HG03460 (cell line): ENCODE results near the gene KIAA0825.
"Not testable (repeated sequence)": the region's sequence is repeated elsewhere in the genome, so short reads cannot be mapped to it uniquely, and the experiment has no call there.

Experiments
- ATAC-seq: cut with Tn5 transposase; IDR thresholded peaks from one replicate; pipeline ENCODE4 v1.9.1; 2021; ENCODE audit not compliant: unreplicated experiment

KIAA0825 gene

GRCh38 chr5:94388773-94389514 is 229.5 kb downstream of the KIAA0825 start:
- ATAC-seq, result no peak

- ATAC-seq, result no peak
Observed at GRCh38 chr5:94385767-94386166, 232.6 kb downstream of the KIAA0825 start.

DNA sequence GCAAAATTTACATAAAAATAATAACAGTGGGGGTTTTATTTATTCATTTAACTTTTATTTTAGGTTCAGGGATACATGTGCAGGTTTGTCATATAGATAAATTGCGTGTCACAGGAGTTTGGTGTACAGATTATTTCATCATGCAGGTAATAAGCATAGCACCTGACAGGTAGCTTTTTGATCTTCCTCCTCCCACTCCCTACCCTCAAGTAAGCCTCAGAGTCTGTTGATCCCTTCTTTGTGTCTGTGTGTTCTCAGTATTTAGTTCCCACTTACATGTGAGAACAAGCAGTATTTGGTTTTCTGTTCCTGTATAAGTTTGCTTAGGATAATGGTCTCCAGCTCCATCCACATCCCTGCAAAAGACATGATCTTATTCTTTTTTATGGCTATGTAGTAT is 240.3 kb downstream of the KIAA0825 start:
- no peak for ATAC-seq

DNA sequence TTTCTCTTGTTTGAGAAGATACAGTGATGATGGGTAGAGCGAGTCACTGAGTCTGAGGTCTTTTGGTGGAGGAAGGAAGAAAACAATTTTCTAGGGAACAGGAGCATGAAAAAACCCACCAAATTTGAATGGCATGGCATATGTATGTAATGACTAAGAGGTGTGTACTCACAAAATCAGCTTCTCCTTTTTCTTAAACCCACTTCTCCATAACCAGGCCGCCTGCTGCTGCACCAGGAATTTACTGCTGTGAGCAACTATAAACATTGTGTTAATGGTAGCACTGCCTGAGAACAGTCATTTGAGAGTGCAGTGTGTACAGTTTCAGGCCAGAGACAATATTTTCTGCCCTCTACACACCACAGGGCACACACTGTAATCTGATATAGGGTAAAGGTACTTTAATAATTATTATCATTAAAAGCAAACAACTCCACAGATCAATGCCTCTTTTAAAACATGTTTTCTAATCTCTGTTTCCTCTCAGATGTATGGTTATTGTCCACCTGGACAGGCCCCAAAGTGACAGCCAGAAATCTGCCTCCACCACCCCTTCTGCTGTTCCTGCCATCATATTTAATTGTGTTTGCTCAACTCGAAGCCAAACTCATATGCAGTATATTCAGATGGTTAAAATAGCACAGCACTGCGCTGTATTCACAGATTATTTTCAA is 241.6 kb downstream of the KIAA0825 start:
- ATAC-seq, result no peak

GRCh38 chr5:94375801-94376200 is 242.6 kb downstream of the KIAA0825 start:
- ATAC-seq, result no peak

- no peak for ATAC-seq
Observed at GRCh38 chr5:94374336-94374735, 244.1 kb downstream of the KIAA0825 start.

DNA sequence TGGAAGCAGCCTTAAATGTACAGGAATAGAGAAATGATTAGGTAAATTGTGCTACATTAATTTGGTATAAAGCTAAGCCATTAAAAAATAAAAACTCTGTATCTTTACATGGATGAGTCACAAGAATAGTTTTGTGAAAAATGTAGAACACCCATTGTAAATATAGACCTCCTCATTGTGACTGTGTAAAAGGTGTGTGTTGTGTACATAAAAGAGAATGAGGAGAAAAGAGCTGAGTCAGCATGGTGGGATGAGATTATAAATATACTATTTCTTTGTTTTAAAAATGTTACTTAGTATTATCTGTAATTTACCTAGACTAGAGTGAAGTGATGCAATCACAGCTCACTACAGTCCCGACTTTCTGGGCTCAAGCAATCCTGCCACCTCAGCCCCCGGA is 250.5 kb downstream of the KIAA0825 start:
- no peak for ATAC-seq

DNA sequence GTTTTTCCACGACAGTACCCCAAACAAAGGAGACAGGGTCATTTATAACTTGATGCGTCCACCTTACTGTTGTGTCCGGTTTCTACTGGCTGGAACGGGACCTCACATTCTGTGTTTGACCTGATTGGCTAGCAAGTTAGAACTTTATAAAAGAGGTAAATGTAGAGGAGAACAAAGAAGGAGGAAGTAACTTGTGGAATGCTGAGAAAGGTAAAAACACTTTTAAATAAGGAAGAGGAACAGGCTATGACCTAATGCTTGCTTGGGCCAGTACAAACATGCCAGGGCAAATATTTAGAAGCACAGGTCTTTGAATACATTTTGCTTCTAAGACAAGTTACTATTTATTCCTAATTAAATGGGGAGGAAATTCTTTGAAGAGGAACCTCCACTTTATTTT is 251.6 kb downstream of the KIAA0825 start:
- no peak for ATAC-seq

DNA sequence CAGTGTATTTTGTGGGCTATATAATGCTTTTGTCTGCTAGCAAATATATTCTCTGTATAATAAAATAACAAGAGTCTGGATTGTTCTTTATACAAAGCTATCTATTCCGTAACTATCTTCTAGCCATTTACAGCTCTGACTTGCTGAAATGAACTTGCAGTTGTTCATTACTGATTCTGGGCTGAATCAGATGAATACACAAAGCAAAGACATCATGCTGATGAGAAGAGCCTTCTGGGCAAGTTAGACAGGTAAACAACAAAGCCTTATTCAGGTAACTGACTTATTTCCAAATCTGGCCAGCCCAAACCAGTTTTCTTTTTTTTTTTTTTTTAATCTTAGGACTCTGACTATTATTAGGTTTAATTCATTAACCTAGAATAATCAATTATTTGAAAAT is 255.5 kb downstream of the KIAA0825 start:
- ATAC-seq, result no peak

DNA sequence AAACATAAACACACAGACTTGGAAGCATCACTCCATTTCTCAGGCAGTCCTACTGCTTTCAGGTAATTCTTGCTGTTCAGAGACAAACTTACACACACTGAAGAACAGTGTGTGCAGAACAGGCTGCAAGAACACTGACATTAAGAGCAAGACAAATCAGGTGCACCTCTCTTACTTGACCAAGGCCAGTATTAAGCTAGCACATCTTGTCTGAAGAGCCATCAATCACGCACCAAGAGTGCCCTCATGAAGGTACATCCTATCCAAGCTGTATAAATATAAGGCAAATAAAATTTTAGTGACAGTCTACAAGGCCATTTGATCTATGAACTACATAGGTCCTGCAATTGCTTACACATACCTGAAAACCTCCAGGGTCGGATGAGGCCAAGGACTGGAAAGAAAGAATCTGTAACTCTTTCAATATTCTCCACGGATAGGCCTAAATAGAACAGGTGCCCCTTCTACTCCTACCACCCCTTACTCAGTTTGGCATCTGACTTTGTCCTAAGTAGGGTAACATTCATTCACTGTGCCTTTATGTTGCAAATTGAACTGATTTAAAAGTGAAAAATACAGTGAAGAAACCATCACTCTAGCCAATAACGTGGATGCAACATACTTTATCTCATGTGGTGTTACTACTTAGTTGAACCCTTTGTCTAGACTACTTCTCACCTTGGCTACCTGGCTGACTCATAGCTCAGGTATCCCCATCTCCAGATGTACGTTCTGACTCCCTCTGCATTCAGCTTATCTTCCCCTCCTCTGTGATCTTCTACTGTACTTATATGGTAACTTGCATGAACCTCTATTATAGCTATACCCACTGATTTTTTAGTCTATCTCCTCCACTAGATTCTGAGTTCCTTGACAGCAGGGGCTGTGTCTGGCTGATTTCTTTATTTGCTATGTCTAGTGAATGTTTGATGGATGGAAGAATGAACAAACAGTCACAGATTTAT is 256.3 kb downstream of the KIAA0825 start:
- ATAC-seq, result no peak

DNA sequence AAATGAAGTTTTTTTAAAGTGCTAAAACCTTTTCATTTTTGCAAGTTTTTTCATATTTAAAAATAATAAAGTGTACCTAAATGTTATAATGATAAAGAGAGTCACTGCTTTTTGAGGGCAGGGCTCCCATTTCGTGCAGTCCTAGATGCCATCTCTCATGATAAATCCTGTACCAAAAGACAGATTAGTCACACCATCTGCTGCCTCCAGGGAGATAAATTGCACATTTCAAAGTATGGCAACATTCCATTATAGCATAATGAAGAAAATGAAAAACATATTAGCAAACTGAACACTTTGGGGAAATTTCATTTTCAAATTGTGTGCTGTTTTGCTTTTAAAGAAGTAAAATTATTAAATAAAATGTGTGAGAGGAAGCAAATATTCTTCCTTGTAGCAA is 257.2 kb downstream of the KIAA0825 start:
- no peak for ATAC-seq

DNA sequence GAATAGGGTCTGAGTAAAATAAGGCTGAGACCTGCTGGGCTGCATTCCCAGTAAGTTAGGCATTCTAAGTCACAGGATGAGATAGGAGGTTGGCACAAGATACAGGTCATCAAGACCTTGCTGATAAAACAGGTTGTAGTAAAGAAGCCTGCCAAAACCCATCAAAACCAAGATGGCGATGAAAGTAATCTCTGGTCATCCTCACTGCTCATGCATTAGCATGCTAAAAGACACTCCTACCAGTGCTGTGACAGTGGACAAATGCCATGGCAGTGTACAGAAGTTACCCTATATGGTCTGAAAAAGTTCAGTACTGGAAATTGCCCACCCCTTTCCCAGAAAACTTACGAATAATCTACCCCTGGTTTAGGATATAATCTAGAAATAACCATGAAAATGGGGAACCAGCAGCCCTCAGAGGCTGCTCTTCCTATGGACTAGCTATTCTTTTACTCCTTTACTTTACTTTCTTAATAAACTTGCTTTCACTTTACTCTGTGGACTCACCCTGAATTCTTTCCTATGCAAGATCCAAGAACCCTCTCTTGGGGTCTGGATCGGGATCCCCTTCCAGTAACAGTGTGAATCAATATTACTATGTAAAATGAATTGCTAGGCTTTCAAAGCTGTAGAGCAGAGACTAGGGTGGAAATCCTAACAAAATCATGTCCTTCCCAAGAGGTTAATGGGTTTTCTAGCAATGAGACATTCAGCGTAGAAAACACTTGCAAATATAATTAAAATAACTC is 257.8 kb downstream of the KIAA0825 start:
- no peak for ATAC-seq

DNA sequence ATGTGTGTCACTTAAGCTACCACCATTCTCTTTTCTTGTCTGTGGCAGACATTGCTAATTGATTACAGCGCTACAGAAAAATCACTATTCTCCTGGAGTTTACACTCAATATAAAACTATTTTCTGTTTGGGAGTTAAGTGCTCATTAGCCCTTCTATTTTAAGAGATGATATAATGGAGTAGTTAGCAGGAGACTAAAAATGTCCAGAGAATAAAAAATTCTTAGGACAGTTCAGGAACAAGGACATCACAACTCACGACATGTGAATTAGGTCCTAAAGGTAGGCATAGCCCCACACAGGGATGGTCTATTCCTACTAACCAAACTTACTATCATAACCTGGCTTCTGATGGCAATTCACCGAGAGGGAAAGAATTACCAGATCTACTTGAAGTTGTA is 258.5 kb downstream of the KIAA0825 start:
- ATAC-seq, result no peak

GRCh38 chr5:94355811-94356210 is 262.6 kb downstream of the KIAA0825 start:
- no peak for ATAC-seq

GRCh38 chr5:94354837-94355485 is 263.4 kb downstream of the KIAA0825 start:
- not testable (repeated sequence) for ATAC-seq

- ATAC-seq, result no peak
Observed at GRCh38 chr5:94353605-94354004, 264.8 kb downstream of the KIAA0825 start.

- ATAC-seq, result no peak
Observed at GRCh38 chr5:94347130-94347529, 271.3 kb downstream of the KIAA0825 start.

- no peak for ATAC-seq
Observed at GRCh38 chr5:94345257-94345656, 273.1 kb downstream of the KIAA0825 start.

DNA sequence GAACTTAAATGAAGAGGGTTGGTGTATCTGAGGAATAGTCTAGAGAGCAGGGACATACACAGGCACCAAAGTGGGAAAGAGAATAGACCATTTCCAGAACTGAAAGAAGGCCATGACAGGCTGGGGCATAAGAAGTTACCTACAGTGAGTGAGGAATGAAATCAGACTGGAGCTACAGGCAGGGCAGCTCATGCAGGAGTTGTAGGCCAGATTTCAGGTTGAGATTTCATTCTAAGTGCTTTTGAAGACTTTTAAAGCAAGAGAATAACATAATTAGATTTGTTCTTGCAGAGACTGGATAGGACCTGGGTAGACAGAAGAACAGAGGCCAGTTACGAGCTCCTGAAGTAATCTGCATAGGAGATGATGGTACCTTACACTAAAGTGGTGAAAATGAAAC is 280.8 kb downstream of the KIAA0825 start:
- ATAC-seq, result no peak

DNA sequence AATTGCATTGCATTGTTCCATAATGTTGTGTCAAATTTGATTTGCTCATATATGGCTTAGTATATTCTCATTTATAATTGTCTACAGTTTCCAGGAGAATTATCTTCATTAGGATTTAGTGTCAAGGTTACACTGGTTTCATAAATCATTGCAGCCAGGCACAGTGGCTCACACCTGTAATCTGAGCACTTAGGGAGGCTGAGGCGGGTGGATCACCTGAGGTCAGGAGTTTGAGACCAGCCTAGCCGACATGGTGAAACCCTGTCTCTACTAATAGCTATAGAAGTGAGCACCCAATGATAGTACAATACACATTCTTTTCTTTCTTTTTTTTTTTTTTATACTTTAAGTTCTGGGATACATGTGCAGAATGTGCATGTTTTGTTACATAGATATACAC is 282.5 kb downstream of the KIAA0825 start:
- ATAC-seq, result no peak
